Nephron (organoid): Measurements from ENCODE around the gene LDAH.

Experiments
- H3K27ac Mint-ChIP-seq, 3 experiments: 2 replicates each; pipeline ENCODE4 v1.8.0; 2020; ENCODE audit warnings: mixed read lengths in 3 of 3, mild to moderate bottlenecking in 2 of 3, moderate library complexity in 1 of 3
- H3K27me3 Mint-ChIP-seq: 2 replicates; pipeline ENCODE4 v1.8.0; 2021; ENCODE audit warnings: low read depth, mild to moderate bottlenecking, moderate library complexity, mixed read lengths
- H3K36me3 Mint-ChIP-seq: 2 replicates; pipeline ENCODE4 v1.8.0; 2020; ENCODE audit warnings: low read depth, mixed read lengths
- H3K4me1 Mint-ChIP-seq: 2 replicates; pipeline ENCODE4 v1.8.0; 2020; ENCODE audit warnings: mixed read lengths
- H3K4me3 Mint-ChIP-seq, 3 experiments: 2 replicates each; pipeline ENCODE4 v1.8.0; 2020; ENCODE audit warnings: mild to moderate bottlenecking in 3 of 3, mixed read lengths in 3 of 3, moderate library complexity in 2 of 3
- H3K9me3 Mint-ChIP-seq: 2 replicates; pipeline ENCODE4 v1.8.0; 2020; ENCODE audit warnings: mixed read lengths
- TF ChIP-seq, protein P1 (sequence below), 3 experiments: fragments of 200-600 bp; sonication (generic); IDR thresholded peaks; one replicate each; pipeline ENCODE4 v1.5.0; 2021; ENCODE audit warnings: antibody characterized with exemption in 3 of 3; ENCODE audit not compliant: unreplicated experiment in 3 of 3

The LDAH gene

GRCh38 chr2:20648831-20649230 lies 174.1 kb downstream of the LDAH start:
- TF ChIP-seq, protein P1, sequence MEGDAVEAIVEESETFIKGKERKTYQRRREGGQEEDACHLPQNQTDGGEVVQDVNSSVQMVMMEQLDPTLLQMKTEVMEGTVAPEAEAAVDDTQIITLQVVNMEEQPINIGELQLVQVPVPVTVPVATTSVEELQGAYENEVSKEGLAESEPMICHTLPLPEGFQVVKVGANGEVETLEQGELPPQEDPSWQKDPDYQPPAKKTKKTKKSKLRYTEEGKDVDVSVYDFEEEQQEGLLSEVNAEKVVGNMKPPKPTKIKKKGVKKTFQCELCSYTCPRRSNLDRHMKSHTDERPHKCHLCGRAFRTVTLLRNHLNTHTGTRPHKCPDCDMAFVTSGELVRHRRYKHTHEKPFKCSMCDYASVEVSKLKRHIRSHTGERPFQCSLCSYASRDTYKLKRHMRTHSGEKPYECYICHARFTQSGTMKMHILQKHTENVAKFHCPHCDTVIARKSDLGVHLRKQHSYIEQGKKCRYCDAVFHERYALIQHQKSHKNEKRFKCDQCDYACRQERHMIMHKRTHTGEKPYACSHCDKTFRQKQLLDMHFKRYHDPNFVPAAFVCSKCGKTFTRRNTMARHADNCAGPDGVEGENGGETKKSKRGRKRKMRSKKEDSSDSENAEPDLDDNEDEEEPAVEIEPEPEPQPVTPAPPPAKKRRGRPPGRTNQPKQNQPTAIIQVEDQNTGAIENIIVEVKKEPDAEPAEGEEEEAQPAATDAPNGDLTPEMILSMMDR (IDR thresholded peaks at IDR 0.05; ENCODE audit: unreplicated experiment in 3 of 3) = no peak
- peaks cover 9% of the 10 kb centered on the region for H3K36me3 Mint-ChIP-seq
- H3K4me3 Mint-ChIP-seq = peak overlapping the region; percentile 17 to 95 (median 87)
- no peak overlapping the region for H3K27ac Mint-ChIP-seq
- H3K4me1 Mint-ChIP-seq = peaks cover 27% of the 10 kb centered on the region
- no peaks in the 10 kb centered on the region for H3K9me3 Mint-ChIP-seq
- peaks cover 19% of the 10 kb centered on the region for H3K27me3 Mint-ChIP-seq

DNA sequence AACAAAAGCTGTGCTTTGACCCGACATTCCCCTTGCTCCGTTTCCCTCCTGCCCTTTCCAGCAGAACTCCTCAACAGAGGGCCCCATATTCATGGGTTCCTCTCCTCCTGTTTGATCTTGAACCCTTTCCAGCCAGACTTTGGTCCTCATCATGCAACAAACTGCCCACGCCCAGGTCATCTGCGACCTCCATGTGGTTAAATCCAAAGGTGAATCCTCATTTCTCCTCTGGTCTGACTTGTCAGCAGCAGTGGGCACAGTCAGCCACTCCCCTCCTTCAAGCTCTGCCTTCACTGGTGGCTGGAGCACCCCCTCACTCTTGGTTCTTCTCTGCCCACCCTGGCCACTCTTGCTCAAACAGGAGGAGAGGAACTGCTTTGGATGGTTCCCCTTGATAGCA lies 174.7 kb downstream of the LDAH start:
- Mint-ChIP-seq H3K4me1 (peaks cover 27% of the 10 kb centered on the region), H3K9me3 (no peaks in the 10 kb centered on the region), H3K36me3 (peaks cover 9% of the 10 kb centered on the region), H3K27ac (no peak overlapping the region), H3K27me3 (peaks cover 19% of the 10 kb centered on the region), H3K4me3 (peak overlapping the region in 1 of 3 experiments; percentile 9)
- TF ChIP-seq, protein P1 (IDR thresholded peaks at IDR 0.05; ENCODE audit: unreplicated experiment in 3 of 3) = no peak

- H3K4me3 Mint-ChIP-seq = peak overlapping the region in 1 of 3 experiments; percentile 9
- peaks cover 9% of the 10 kb centered on the region for H3K36me3 Mint-ChIP-seq
- peaks cover 27% of the 10 kb centered on the region for H3K4me1 Mint-ChIP-seq
- H3K9me3 Mint-ChIP-seq = no peaks in the 10 kb centered on the region
- peaks cover 15% of the 10 kb centered on the region for H3K27me3 Mint-ChIP-seq
- TF ChIP-seq, protein P1 (IDR thresholded peaks at IDR 0.05; ENCODE audit: unreplicated experiment in 3 of 3) = no peak
- no peak overlapping the region for H3K27ac Mint-ChIP-seq
Observed at GRCh38 chr2:20647738-20648137, 175.2 kb downstream of the LDAH start.

DNA sequence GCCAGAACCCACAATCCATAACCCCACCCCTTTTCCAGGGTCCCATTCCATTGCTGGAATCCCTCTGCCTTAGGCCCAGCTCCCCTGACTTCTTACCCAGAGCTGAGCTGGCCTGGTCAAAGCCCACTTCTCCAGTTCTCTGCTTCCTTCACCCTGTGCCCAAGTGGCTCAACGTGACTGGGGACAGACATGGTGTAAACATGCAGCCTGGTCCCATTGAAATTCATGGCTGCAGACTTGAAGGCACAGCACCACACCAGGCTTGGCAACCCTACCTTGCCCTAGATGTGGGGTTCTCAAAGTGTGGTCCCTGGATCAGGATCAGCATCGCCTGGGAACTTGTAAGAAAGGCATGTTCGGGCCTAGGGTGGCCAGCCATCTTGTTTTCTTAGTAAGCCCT lies 175.7 kb downstream of the LDAH start:
- Mint-ChIP-seq H3K9me3 (no peaks in the 10 kb centered on the region), H3K4me3 (no peak overlapping the region), H3K36me3 (peaks cover 9% of the 10 kb centered on the region), H3K27ac (no peak overlapping the region), H3K4me1 (peaks cover 27% of the 10 kb centered on the region), H3K27me3 (peaks cover 9% of the 10 kb centered on the region)
- TF ChIP-seq, protein P1 (IDR thresholded peaks at IDR 0.05; ENCODE audit: unreplicated experiment in 3 of 3) = no peak

GRCh38 chr2:20646446-20646845 lies 176.5 kb downstream of the LDAH start:
- peaks cover 27% of the 10 kb centered on the region for H3K4me1 Mint-ChIP-seq

DNA sequence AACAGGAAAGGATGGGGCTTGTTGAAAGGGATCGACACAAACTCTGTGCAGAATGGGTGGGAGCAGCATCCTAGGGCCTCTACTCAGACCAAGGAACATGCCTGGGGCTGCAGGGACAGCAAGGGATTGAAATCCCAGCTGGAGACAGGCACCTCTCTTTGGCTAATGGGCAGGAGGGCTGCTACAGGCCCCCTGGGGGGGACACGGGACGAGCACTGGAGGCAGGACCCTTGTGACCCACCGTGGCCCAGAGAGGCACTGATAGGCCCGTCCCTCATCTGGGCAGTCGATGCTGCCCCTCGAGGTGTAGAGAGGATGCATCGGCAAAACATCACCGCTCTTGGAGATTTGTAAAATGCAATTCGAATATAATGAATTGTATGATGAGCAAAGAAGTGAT lies 177.1 kb downstream of the LDAH start:
- Mint-ChIP-seq H3K9me3 (no peaks in the 10 kb centered on the region), H3K4me3 (no peak overlapping the region), H3K27ac (no peak overlapping the region), H3K36me3 (peaks cover 9% of the 10 kb centered on the region), H3K4me1 (peaks cover 27% of the 10 kb centered on the region), H3K27me3 (peaks cover 3% of the 10 kb centered on the region)
- TF ChIP-seq, protein P1 (IDR thresholded peaks at IDR 0.05; ENCODE audit: unreplicated experiment in 3 of 3) = no peak

More at GRCh38 chr2:20646446-20646845, 176.5 kb downstream of the LDAH start:
- Mint-ChIP-seq H3K9me3 (no peaks in the 10 kb centered on the region), H3K27ac (no peak overlapping the region), H3K27me3 (peaks cover 3% of the 10 kb centered on the region), H3K4me3 (no peak overlapping the region), H3K36me3 (peaks cover 9% of the 10 kb centered on the region)
- TF ChIP-seq, protein P1 (IDR thresholded peaks at IDR 0.05; ENCODE audit: unreplicated experiment in 3 of 3) = no peak
